ENCODE measurements around the gene XYLT1. TPM values are rescaled to one million over a fixed set of nuclear protein-coding genes. Genes with fewer than 3 reads are reported as not detected.
A peak's percentile ranks its signal among the peaks of the same experiment; 100 is the strongest.

XYLT1 gene
- total RNA-seq, 3 donors from 2014 or later (not counting 1 experiment from before 2014, with no cell fraction given) = 40.9 to 55.5 (median 43.8) TPM

DNA sequence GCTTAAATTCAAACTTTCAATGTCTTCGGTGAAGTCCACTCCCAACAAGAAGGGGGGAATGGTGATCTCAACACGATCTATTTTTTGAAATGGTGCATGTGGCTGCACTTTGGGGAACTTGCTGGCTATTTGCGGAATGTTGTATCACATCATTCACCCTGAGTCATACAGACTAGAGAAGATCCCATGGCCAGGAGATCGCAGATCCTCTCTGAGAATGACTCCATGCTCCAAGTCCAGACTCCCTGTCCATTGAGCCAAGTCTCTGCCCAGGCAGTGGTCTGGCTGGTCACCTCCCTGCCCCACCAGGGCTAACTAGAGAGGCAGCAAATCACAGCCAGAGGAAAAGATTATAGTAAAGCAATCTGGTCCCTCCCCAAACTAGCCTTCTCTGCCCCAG lies 120.6 kb downstream of the XYLT1 start:
- H3K27ac Mint-ChIP-seq = peak overlapping the region in 1 of 2 donors; percentile 40
- H3K4me3 ChIP-seq (ENCODE audit: low read length) = no peak overlapping the region
- TF ChIP-seq, protein P1, sequence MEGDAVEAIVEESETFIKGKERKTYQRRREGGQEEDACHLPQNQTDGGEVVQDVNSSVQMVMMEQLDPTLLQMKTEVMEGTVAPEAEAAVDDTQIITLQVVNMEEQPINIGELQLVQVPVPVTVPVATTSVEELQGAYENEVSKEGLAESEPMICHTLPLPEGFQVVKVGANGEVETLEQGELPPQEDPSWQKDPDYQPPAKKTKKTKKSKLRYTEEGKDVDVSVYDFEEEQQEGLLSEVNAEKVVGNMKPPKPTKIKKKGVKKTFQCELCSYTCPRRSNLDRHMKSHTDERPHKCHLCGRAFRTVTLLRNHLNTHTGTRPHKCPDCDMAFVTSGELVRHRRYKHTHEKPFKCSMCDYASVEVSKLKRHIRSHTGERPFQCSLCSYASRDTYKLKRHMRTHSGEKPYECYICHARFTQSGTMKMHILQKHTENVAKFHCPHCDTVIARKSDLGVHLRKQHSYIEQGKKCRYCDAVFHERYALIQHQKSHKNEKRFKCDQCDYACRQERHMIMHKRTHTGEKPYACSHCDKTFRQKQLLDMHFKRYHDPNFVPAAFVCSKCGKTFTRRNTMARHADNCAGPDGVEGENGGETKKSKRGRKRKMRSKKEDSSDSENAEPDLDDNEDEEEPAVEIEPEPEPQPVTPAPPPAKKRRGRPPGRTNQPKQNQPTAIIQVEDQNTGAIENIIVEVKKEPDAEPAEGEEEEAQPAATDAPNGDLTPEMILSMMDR (IDR thresholded peaks at IDR 0.05) = no peak
- 88% methylated on average over 4 of the region's 4 CpGs for WGBS (ENCODE audit: insufficient coverage)
- H3K4me1 Mint-ChIP-seq = peaks cover 67 to 76% of the 10 kb centered on the region in 2 donors
- intact Hi-C loops (cut with micrococcal nuclease) = no loop called here
- no peak overlapping the region for H3K4me3 Mint-ChIP-seq
- H3K9me3 ChIP-seq (ENCODE audit: control insufficient read depth, insufficient read depth, low read length) = no peaks in the 10 kb centered on the region
- no peaks in the 10 kb centered on the region for H3K27me3 Mint-ChIP-seq (ENCODE audit: low read depth in 2 of 2)
- H3K27ac ChIP-seq (ENCODE audit: low read length) = no peak overlapping the region
- H3K9me3 Mint-ChIP-seq = no peaks in the 10 kb centered on the region
- no peaks in the 10 kb centered on the region for H3K27me3 ChIP-seq (ENCODE audit: control insufficient read depth, insufficient read depth, low read length)
- peaks cover 52% of the 10 kb centered on the region for H3K4me1 ChIP-seq (ENCODE audit: control insufficient read depth, insufficient read depth, low read length)
- ATAC-seq (no peak), DNase-seq (no peak)
- H3K36me3 ChIP-seq (ENCODE audit: control insufficient read depth, insufficient read depth, low read length) = peaks cover 5% of the 10 kb centered on the region
- H3K36me3 Mint-ChIP-seq = no peaks in the 10 kb centered on the region

DNA sequence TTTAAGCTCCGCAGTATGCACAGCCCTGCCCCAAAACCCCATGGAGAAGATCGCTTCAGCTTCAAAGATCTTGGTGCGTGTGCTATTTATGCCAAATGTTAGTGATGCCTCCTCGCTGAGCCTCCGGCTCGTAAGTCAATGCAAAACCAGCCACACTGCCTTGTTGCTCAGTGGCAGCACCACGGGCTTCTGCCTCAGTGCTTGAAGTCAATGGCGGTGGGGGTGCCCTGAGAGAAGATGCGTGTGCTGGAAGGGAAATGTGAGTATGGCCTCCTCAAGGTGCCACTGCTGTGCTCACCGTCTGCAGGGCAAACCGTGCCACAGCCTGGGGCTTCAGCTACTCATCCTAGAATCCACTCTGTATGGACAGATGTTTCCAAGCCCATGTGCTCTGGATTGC lies 121.9 kb downstream of the XYLT1 start:
- Histone ChIP-seq H3K4me1 (ENCODE audit: control insufficient read depth, insufficient read depth, low read length) (peaks cover 66% of the 10 kb centered on the region), H3K27ac (ENCODE audit: low read length) (no peak overlapping the region)
- H3K4me1 Mint-ChIP-seq = peaks cover 70 to 84% of the 10 kb centered on the region in 2 donors

DNA sequence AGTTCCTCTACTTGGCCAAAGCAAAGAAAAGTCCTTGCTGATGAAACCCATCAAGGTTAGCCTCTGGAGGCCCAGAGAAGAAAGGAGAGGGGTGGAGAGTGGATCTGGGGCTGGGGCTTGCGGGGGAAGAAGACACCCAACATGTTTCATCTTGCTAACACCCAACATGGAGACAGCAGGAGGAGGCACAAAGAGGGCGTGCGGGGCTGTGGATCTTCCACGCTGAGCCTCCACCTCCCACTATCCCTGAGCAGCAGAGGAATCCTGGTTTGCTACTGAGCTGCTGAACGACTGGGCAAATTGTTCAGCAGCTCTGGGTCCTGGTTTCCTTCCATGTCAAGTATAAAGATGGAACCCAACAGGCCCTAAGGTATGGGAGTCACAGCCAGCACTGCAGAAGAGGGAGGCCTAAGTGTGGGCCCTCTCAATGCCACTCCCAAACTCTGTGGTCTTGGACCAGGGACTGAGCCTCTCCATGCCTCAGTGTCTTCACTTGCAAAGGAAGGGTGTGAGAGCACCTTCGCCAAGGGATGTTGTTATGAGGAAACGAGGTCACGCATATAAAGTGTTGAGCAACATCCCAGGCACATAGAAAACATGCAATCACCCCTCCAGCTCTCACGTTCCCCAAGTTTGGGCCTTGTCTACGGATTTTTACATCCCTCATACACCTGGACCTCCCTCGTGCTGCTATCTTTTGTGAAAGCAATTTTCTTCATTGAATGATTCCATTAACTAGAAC lies 122.5 kb downstream of the XYLT1 start:
- Mint-ChIP-seq H3K4me3 (peak overlapping the region; percentile 43), H3K4me1 (peaks cover 70 to 83% of the 10 kb centered on the region in 2 donors), H3K36me3 (no peaks in the 10 kb centered on the region), H3K27ac (peak overlapping the region; percentile 87 to 93), H3K27me3 (ENCODE audit: low read depth in 2 of 2) (no peaks in the 10 kb centered on the region), H3K9me3 (no peaks in the 10 kb centered on the region)
- Histone ChIP-seq H3K36me3 (ENCODE audit: control insufficient read depth, insufficient read depth, low read length) (no peaks in the 10 kb centered on the region), H3K4me1 (ENCODE audit: control insufficient read depth, insufficient read depth, low read length) (peaks cover 72% of the 10 kb centered on the region), H3K27ac (ENCODE audit: low read length) (peak overlapping the region; percentile 69), H3K4me3 (ENCODE audit: low read length) (no peak overlapping the region), H3K27me3 (ENCODE audit: control insufficient read depth, insufficient read depth, low read length) (no peaks in the 10 kb centered on the region), H3K9me3 (ENCODE audit: control insufficient read depth, insufficient read depth, low read length) (no peaks in the 10 kb centered on the region)
- TF ChIP-seq, protein P1 (IDR thresholded peaks at IDR 0.05) = no peak
- intact Hi-C loops (cut with micrococcal nuclease) = loop anchor here (5.0 kb wide), 1 partner anchor 69 kb away; no protein-coding TSS in a partner anchor
- WGBS (ENCODE audit: insufficient coverage) = 85% methylated on average over 10 of the region's 11 CpGs
- no peak for ATAC-seq
- no peak for DNase-seq

More for the DNA sequence above, 121.9 kb downstream of the XYLT1 start:
- TF ChIP-seq, protein P1 (IDR thresholded peaks at IDR 0.05) = no peak
- no peak overlapping the region for H3K4me3 ChIP-seq (ENCODE audit: low read length)
- H3K36me3 Mint-ChIP-seq = no peaks in the 10 kb centered on the region
- no peaks in the 10 kb centered on the region for H3K9me3 ChIP-seq (ENCODE audit: control insufficient read depth, insufficient read depth, low read length)
- DNase-seq (no peak), ATAC-seq (no peak)
- H3K36me3 ChIP-seq (ENCODE audit: control insufficient read depth, insufficient read depth, low read length) = no peaks in the 10 kb centered on the region
- no peaks in the 10 kb centered on the region for H3K27me3 ChIP-seq (ENCODE audit: control insufficient read depth, insufficient read depth, low read length)
- 95% methylated on average over 11 of the region's 11 CpGs for WGBS (ENCODE audit: insufficient coverage)
- H3K9me3 Mint-ChIP-seq = no peaks in the 10 kb centered on the region
- H3K4me3 Mint-ChIP-seq = peak overlapping the region; percentile 43
- H3K27ac Mint-ChIP-seq = peak overlapping the region; percentile 58 to 87
- H3K27me3 Mint-ChIP-seq (ENCODE audit: low read depth in 2 of 2) = no peaks in the 10 kb centered on the region
- intact Hi-C loops (cut with micrococcal nuclease) = loop anchor here (5.0 kb wide), 1 partner anchor 68 kb away; no protein-coding TSS in a partner anchor

Measured in natural killer cell (primary cell).